GM12878 (cell line): Measurements from ENCODE around the gene RGS14. TPM values are rescaled to one million over a fixed set of nuclear protein-coding genes. Genes with fewer than 3 reads are reported as not detected.
A peak's percentile ranks its signal among the peaks of the same experiment; 100 is the strongest.

Experiments
- ATAC-seq: fragments of 200-7000 bp; cut with Tn5 transposase; 3 replicates; pipeline ENCODE4 v1.9.1; 2020; ENCODE audit warnings: mild to moderate bottlenecking, moderate library complexity
- BruUV-seq: library from RNA; stranded (reverse); fragments of 400-500 nt; replicated peaks from 2 replicates; lab custom pipeline; 2021; lab: Mats Ljungman, UMichigan
- CTCF ChIA-PET: fragments of 300-600 bp; sonication (Branson Sonifier 250); formaldehyde crosslinking; extraction: SDS; loops from one replicate; lab custom pipeline; 2021; ENCODE audit warnings: inconsistent platforms; lab: Yijun Ruan, JAX
- POLR2A ChIA-PET: fragments of 350-600 bp; formaldehyde crosslinking; extraction: SDS; loops from one replicate; lab custom pipeline; 2021; ENCODE audit warnings: inconsistent platforms; lab: Charles Lee
- RAD21 ChIA-PET: fragments of 300-600 bp; sonication (Branson Sonifier 250); formaldehyde crosslinking; loops from one replicate; lab custom pipeline; 2023; ENCODE audit warnings: antibody characterized with exemption; ENCODE audit not compliant: unreplicated experiment; lab: Charles Lee
- SMC1A ChIA-PET: fragments of 300-600 bp; sonication (Branson Sonifier 250); formaldehyde crosslinking; loops from one replicate; lab custom pipeline; 2023; ENCODE audit not compliant: unreplicated experiment, uncharacterized antibody; lab: Charles Lee
- DNase-seq: peaks from one replicate; pipeline ENCODE4 v3.0.0-alpha.2; 2011; ENCODE audit warnings: low read depth, low spot score
- FAIRE-seq: peaks from 3 replicates; lab custom pipeline; 2011; peaks lifted over from hg19 to GRCh38; lab: Jason Lieb, UNC
- H2AFZ ChIP-seq: 2 replicates; pipeline ENCODE4 v1.6.0; 2011; ENCODE audit warnings: low read depth, low read length, control low read depth; ENCODE audit not compliant: control insufficient read depth
- H3K27ac ChIP-seq: 2 replicates; pipeline ENCODE4 v1.5.1; 2011; ENCODE audit warnings: control low read depth; ENCODE audit not compliant: control insufficient read depth, insufficient read depth
- H3K27me3 ChIP-seq, 2 experiments: replicated peaks in 1 of 2; 2 replicates each; pipeline versions ENCODE4 v1.6.0 to v1.6.1; 2011; ENCODE audit warnings: low read length in 1 of 2; ENCODE audit not compliant: control insufficient read depth in 2 of 2, insufficient read depth in 2 of 2
- H3K36me3 ChIP-seq, 2 experiments: 2 replicates each; pipeline ENCODE4 v1.5.1; 2011; ENCODE audit warnings: low read length in 1 of 2; ENCODE audit not compliant: control insufficient read depth in 2 of 2, insufficient read depth in 2 of 2
- H3K4me1 ChIP-seq: 2 replicates; pipeline ENCODE4 v1.6.1; 2011; ENCODE audit warnings: mild to moderate bottlenecking, low read length, moderate library complexity, mixed read lengths; ENCODE audit not compliant: control insufficient read depth, insufficient read depth
- H3K4me2 ChIP-seq: 2 replicates; pipeline ENCODE4 v1.6.0; 2011; ENCODE audit warnings: control low read depth; ENCODE audit not compliant: control insufficient read depth, insufficient read depth
- H3K4me3 ChIP-seq: fragments of 200-600 bp; sonication (generic); 2 replicates; pipeline ENCODE4 v1.5.1; 2016
- H3K79me2 ChIP-seq: 2 replicates; pipeline ENCODE4 v1.6.0; 2011; ENCODE audit warnings: low read length; ENCODE audit not compliant: control insufficient read depth, insufficient read depth
- H3K9ac ChIP-seq: 2 replicates; pipeline ENCODE4 v1.8.0; 2011; ENCODE audit warnings: low read length, control low read depth, mixed read lengths; ENCODE audit not compliant: control insufficient read depth, insufficient read depth
- H3K9me3 ChIP-seq: replicated peaks from 3 replicates; pipeline ENCODE4 v1.5.1; 2011; ENCODE audit warnings: mild to moderate bottlenecking, low read length; ENCODE audit not compliant: control insufficient read depth, insufficient read depth
- H4K20me1 ChIP-seq: 2 replicates; pipeline ENCODE4 v1.6.0; 2011; ENCODE audit not compliant: control insufficient read depth, insufficient read depth
- ATF7 ChIP-seq: fragments of 450-650 bp; IDR thresholded peaks from 2 replicates; pipeline ENCODE4 v1.6.1; 2016; ENCODE audit warnings: low read depth, mild to moderate bottlenecking
- ESRRA ChIP-seq: IDR thresholded peaks from 2 replicates; pipeline ENCODE4 v1.6.1; 2012; ENCODE audit warnings: mild to moderate bottlenecking, low read length, improper control_type of control experiment
- EZH2 ChIP-seq: IDR thresholded peaks from 2 replicates; pipeline ENCODE4 v1.6.1; 2012; ENCODE audit warnings: low read depth, mild to moderate bottlenecking, control low read depth, inconsistent platforms, low read length, borderline replicate concordance; ENCODE audit not compliant: control insufficient read depth
- HDAC2 ChIP-seq: fragments of 200-600 bp; sonication (generic); IDR thresholded peaks from 2 replicates; pipeline ENCODE4 v1.6.1; 2017
- HDGF ChIP-seq: fragments of 450-650 bp; IDR thresholded peaks from 2 replicates; pipeline ENCODE4 v1.6.1; 2016; ENCODE audit warnings: antibody characterized with exemption
- MTA3 ChIP-seq: IDR thresholded peaks from 2 replicates; pipeline ENCODE4 v1.6.1; 2012; ENCODE audit warnings: low read length, inconsistent platforms, borderline replicate concordance
- NBN ChIP-seq: fragments of 450-650 bp; IDR thresholded peaks from 2 replicates; pipeline ENCODE4 v1.6.1; 2016
- POLR2AphosphoS5 ChIP-seq: IDR thresholded peaks from 2 replicates; pipeline ENCODE4 v1.6.1; 2011; ENCODE audit warnings: mild to moderate bottlenecking, low read length, inconsistent platforms
- RAD51 ChIP-seq: fragments of 450-650 bp; IDR thresholded peaks from 2 replicates; pipeline ENCODE4 v1.6.1; 2016; ENCODE audit warnings: moderate library complexity, mild to moderate bottlenecking, inconsistent platforms
- RELB ChIP-seq: fragments of 450-650 bp; IDR thresholded peaks from 2 replicates; pipeline ENCODE4 v1.6.1; 2017; ENCODE audit warnings: low read depth, mild to moderate bottlenecking, moderate library complexity
- SMARCA5 ChIP-seq: fragments of 450-650 bp; IDR thresholded peaks from 2 replicates; pipeline ENCODE4 v1.6.1; 2017; ENCODE audit warnings: mild to moderate bottlenecking
- SREBF2 ChIP-seq: IDR thresholded peaks from 2 replicates; pipeline ENCODE4 v1.6.1; 2012; ENCODE audit warnings: mild to moderate bottlenecking, low read length
- TCF7 ChIP-seq: IDR thresholded peaks from 2 replicates; pipeline ENCODE4 v1.6.1; 2014; ENCODE audit warnings: antibody characterized with exemption, borderline replicate concordance
- ZNF24 ChIP-seq: fragments of 450-650 bp; IDR thresholded peaks from 2 replicates; pipeline ENCODE4 v1.6.1; 2017; ENCODE audit warnings: antibody characterized with exemption, mild to moderate bottlenecking
- ZNF274 ChIP-seq: IDR thresholded peaks from one replicate; pipeline ENCODE4 v1.8.0; 2011; ENCODE audit not compliant: insufficient read length, insufficient read depth
- ZNF622 ChIP-seq: fragments of 450-650 bp; IDR thresholded peaks from 2 replicates; pipeline ENCODE4 v1.6.1; 2017; ENCODE audit warnings: mild to moderate bottlenecking, inconsistent platforms
- WGBS: methylation state at CpG from one replicate; pipeline ENCODE4 v1.1.6; 2016; ENCODE audit warnings: low lambda C conversion rate; ENCODE audit not compliant: insufficient replicate concordance, insufficient coverage; ENCODE audit errors: missing lambda C conversion rate; 5-methylcytosine and 5-hydroxymethylcytosine counted together
- in situ Hi-C: fragments of 300-500 bp; cut with MboI; formaldehyde crosslinking; loops from 9 replicates; pipeline ENCODE4 v1.14.3; 2018; ENCODE audit warnings: mixed read lengths
- intact Hi-C: fragments of 100-400 bp; cut with micrococcal nuclease; formaldehyde crosslinking; loops from one replicate; pipeline ENCODE4 v1.14.2; 2022; ENCODE audit not compliant: unreplicated experiment
- polyA plus RNA-seq, 11 experiments: library from polyadenylated mRNA; depleted of rRNA in 4 of 11; unstranded in 6 of 11; stranded (reverse) in 5 of 11; fragments of >200 nt; fragmentation: Nextera tagmentation in 4 of 11; fragmentation: Illumina TruSeq in 1 of 11; extraction: Ambion mirVana in 4 of 11; extraction: Trizol in 1 of 11; gene quantifications; 1 replicate in 1 of 11; 2 replicates in 10 of 11; pipeline versions ENCODE4 v1.2.1 to v1.2.3, GENCODE V29; 2011 to 2016; ENCODE audit warnings: inconsistent platforms in 2 of 11, missing spikeins in 2 of 11, low read depth in 1 of 11
- total RNA-seq, 4 experiments: library from RNA; depleted of rRNA in 3 of 4; stranded (reverse); fragments of >200 nt in 3 of 4; fragmentation: Illumina TruSeq in 1 of 4; extraction: Trizol in 1 of 4; gene quantifications; 2 replicates each; pipeline versions ENCODE4 v1.2.1 to v1.2.3, GENCODE V29; 2013 to 2021
- TF ChIP-seq, protein P1 (sequence below): fragments of 450-650 bp; IDR thresholded peaks from 2 replicates; pipeline ENCODE4 v1.6.1; 2017; ENCODE audit warnings: mild to moderate bottlenecking, moderate library complexity

RGS14 gene
- total and polyA plus RNA-seq, 10 of the 15 experiments (the other 5 are each of a cell fraction or from before 2014, with no cell fraction given): 0.19 to 88.7 (median 54.8) TPM

DNA sequence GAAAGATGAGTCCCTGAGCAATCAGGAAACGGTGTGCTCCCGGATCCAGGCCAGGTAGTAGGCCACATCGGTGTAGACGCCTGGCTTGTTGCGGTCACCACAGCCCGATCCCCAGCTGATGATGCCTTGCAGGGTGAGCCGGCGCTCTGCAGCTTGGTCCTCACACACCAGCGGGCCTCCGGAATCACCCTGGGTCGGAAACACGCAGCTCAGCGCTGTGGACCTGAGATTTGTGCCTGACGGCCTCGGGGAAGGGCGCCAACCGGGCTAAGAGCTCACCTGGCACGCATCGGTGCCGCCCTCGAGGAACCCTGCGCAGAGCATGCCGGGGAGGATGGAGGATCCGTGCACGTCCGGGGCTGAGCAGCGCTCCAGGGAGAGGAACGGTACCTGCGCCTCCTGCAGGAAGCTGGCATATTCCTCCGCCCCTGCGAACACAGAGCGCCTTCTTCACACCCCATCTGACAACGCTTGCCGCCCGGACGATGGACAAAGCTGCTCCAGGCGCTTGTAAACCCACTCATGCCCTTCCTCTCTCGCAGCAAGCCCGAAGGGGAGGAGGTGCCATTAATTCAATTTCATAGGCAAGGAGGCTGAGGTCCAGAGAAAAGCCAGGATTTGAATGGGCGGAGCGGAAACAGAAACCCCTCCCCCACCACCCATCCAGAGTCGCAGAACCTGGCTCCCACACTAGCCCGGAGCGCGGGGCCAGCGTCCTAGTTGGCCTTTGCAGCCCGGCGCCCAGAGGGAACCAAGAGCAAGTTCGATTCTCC is 44.7 kb downstream of the RGS14 start (continued):
- TF ChIP-seq RAD51: no peak
- TF ChIP-seq, all 136 proteins: peak for 14

- CTCF ChIA-PET: interaction anchor here (0.7 to 8.3 kb wide), 30 partner anchors 12 to 715 kb away, joined by 3 to 391 read pairs (median 8); partner anchors contain the start of genes GRK6, LMAN2, MXD3 and PDLIM7
- no TSS peak for BruUV-seq
- SMC1A ChIA-PET: interaction anchor here (0.6 to 7.4 kb wide), 23 partner anchors 9 to 107 kb away, joined by 3 to 105 read pairs (median 6); partner anchors contain the start of genes GRK6, LMAN2 and PRR7
- TF ChIP-seq HDGF (0 out of 2 replicates have a peak, but pooled peaks have one; percentile 61), HDAC2 (no peak), EZH2 (no peak), ATF7 (no peak), ESRRA (no peak), MTA3 (no peak), ZNF24 (no peak), RELB (no peak), TCF7 (no peak), ZNF622 (no peak), ZNF274 (no peak), SMARCA5 (peak; percentile 16; the same call in 1 of the 2 replicates), POLR2AphosphoS5 (no peak), SREBF2 (no peak), NBN (no peak)
- TF ChIP-seq, protein P1, sequence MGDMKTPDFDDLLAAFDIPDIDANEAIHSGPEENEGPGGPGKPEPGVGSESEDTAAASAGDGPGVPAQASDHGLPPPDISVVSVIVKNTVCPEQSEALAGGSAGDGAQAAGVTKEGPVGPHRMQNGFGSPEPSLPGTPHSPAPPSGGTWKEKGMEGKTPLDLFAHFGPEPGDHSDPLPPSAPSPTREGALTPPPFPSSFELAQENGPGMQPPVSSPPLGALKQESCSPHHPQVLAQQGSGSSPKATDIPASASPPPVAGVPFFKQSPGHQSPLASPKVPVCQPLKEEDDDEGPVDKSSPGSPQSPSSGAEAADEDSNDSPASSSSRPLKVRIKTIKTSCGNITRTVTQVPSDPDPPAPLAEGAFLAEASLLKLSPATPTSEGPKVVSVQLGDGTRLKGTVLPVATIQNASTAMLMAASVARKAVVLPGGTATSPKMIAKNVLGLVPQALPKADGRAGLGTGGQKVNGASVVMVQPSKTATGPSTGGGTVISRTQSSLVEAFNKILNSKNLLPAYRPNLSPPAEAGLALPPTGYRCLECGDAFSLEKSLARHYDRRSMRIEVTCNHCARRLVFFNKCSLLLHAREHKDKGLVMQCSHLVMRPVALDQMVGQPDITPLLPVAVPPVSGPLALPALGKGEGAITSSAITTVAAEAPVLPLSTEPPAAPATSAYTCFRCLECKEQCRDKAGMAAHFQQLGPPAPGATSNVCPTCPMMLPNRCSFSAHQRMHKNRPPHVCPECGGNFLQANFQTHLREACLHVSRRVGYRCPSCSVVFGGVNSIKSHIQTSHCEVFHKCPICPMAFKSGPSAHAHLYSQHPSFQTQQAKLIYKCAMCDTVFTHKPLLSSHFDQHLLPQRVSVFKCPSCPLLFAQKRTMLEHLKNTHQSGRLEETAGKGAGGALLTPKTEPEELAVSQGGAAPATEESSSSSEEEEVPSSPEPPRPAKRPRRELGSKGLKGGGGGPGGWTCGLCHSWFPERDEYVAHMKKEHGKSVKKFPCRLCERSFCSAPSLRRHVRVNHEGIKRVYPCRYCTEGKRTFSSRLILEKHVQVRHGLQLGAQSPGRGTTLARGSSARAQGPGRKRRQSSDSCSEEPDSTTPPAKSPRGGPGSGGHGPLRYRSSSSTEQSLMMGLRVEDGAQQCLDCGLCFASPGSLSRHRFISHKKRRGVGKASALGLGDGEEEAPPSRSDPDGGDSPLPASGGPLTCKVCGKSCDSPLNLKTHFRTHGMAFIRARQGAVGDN: 0 out of 2 replicates have a peak, but pooled peaks have one; percentile 6
These were observed 45.5 kb downstream of the RGS14 start for GRCh38 chr5:177403102-177403791.

More at GRCh38 chr5:177403102-177403791, 45.5 kb downstream of the RGS14 start:
- Histone ChIP-seq H3K27me3 (no peaks in the 10 kb centered on the region; a peak in 1 of 4 replicates), H3K36me3 (no peaks in the 10 kb centered on the region), H3K4me2 (peak overlapping the region; percentile 87), H3K27ac (no peak overlapping the region), H3K4me1 (peaks cover 28% of the 10 kb centered on the region), H3K9ac (peak overlapping the region; percentile 49; the same call in 1 of the 2 replicates), H3K4me3 (peak overlapping the region; percentile 79), H4K20me1 (no peaks in the 10 kb centered on the region), H3K79me2 (no peaks in the 10 kb centered on the region), H2AFZ (peak overlapping the region; percentile 88), H3K9me3 (no peaks in the 10 kb centered on the region)
- ATAC-seq: peak; percentile 51
- ChIA-PET POLR2A (interaction anchor here (0.5 to 11.0 kb wide), 26 partner anchors 9 to 879 kb away, joined by 3 to 174 read pairs (median 4); partner anchors contain the start of genes GRK6, PRR7 and RGS14), RAD21 (interaction anchor here (0.6 to 6.5 kb wide), 21 partner anchors 9 to 658 kb away, joined by 3 to 291 read pairs (median 8); partner anchors contain the start of genes DOK3, GRK6, PDLIM7 and PRR7)
- intact Hi-C loops (loop anchor here (1.0 kb wide), 2 partner anchors 24 to 85 kb away; no protein-coding TSS in a partner anchor), in situ Hi-C loops (no loop called here)
- no peak for FAIRE-seq
- WGBS: under 1% methylated on average over 47 of the region's 61 CpGs
- DNase-seq: no peak
